Neutrophil (primary cell): ENCODE measurements around the gene MSANTD4.

Experiments used
- H3K27ac ChIP-seq: fragments of 200-600 bp; sonication (generic); 2 replicates; pipeline ENCODE4 v1.5.1; 2016; ENCODE audit warnings: mild to moderate bottlenecking, moderate library complexity
- H3K27me3 ChIP-seq: fragments of 200-600 bp; sonication (generic); 2 replicates; pipeline ENCODE4 v1.6.0; 2016; ENCODE audit warnings: mild to moderate bottlenecking
- H3K36me3 ChIP-seq: fragments of 200-600 bp; sonication (generic); 2 replicates; pipeline ENCODE4 v1.5.1; 2017
- H3K4me1 ChIP-seq, 2 experiments: fragments of 200-600 bp in 1 of 2; sonication (generic) in 1 of 2; 1 replicate in 1 of 2; 2 replicates in 1 of 2; pipeline versions ENCODE4 v1.5.1 to v1.6.1; 2013 to 2016; ENCODE audit warnings: low read depth in 1 of 2, low read length in 1 of 2, mild to moderate bottlenecking in 1 of 2, moderate library complexity in 1 of 2; ENCODE audit not compliant: control insufficient read depth in 1 of 2, insufficient read depth in 1 of 2
- H3K4me3 ChIP-seq, 2 experiments: fragments of 200-600 bp in 1 of 2; sonication (generic) in 1 of 2; 1 replicate in 1 of 2; 2 replicates in 1 of 2; pipeline ENCODE4 v1.5.1; 2013 to 2016; ENCODE audit warnings: low read depth in 1 of 2, low read length in 1 of 2, mild to moderate bottlenecking in 1 of 2, moderate library complexity in 1 of 2
- H3K9me3 ChIP-seq: fragments of 200-600 bp; sonication (generic); 2 replicates; pipeline ENCODE4 v1.5.1; 2016
- CTCF ChIP-seq: fragments of 200-600 bp; sonication (generic); IDR thresholded peaks from 2 replicates; pipeline ENCODE4 v1.5.1; 2016; ENCODE audit warnings: antibody characterized with exemption

The MSANTD4 gene

DNA sequence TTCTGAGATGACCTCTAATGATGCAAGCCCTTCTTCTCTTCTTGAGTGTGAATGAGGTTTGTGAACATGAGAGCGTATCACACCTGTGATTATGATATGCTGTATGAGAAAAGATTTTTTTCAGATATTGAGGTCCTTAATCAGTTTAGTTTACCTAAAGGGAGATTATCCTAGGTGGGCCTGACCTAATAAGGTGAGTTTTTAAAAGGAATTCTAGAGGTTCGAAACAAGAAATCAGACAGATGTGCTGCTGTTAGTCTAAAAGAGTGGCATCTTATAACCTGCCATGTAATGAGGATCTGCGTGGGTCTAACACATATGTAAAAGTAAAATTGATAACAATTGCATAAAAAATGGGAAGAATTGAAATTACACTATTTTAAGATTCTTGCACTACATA, 33.8 kb downstream of the MSANTD4 start:
- no peak overlapping the region for H3K4me3 ChIP-seq
- no peaks in the 10 kb centered on the region for H3K4me1 ChIP-seq
- no peak overlapping the region for H3K27ac ChIP-seq
- no peaks in the 10 kb centered on the region for H3K9me3 ChIP-seq
- no peak for TF ChIP-seq CTCF
- no peaks in the 10 kb centered on the region for H3K36me3 ChIP-seq
- H3K27me3 ChIP-seq, result no peaks in the 10 kb centered on the region

DNA sequence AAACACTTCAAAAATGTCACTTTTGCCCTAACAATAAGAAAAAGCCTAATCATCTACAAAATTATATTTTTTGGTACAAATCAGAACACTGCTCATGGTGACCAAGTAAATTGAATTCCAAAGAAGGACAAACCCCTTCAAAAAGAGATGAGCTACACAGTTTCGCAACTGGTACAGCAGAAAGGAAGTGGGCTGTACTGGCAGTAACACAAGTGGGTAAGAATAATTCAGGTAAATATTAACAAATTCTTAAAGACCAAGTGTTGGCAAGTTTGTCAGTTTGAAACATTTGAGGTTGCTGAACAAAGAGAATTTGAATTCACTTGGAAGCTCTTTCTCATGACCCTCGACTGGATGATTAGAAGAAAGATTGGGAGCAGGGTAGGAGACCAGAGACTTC, 35.5 kb downstream of the MSANTD4 start:
- no peak for TF ChIP-seq CTCF
- no peak overlapping the region for H3K4me3 ChIP-seq
- no peak overlapping the region for H3K27ac ChIP-seq
- no peaks in the 10 kb centered on the region for H3K36me3 ChIP-seq
- H3K27me3 ChIP-seq, result no peaks in the 10 kb centered on the region
- no peaks in the 10 kb centered on the region for H3K9me3 ChIP-seq
- H3K4me1 ChIP-seq, result no peaks in the 10 kb centered on the region

GRCh38 chr11:105979997-105980703, 41.9 kb downstream of the MSANTD4 start:
- Histone ChIP-seq H3K9me3 (no peaks in the 10 kb centered on the region), H3K4me3 (no peak overlapping the region), H3K27ac (no peak overlapping the region), H3K36me3 (no peaks in the 10 kb centered on the region), H3K27me3 (no peaks in the 10 kb centered on the region), H3K4me1 (no peaks in the 10 kb centered on the region)
- TF ChIP-seq CTCF, result no peak

DNA sequence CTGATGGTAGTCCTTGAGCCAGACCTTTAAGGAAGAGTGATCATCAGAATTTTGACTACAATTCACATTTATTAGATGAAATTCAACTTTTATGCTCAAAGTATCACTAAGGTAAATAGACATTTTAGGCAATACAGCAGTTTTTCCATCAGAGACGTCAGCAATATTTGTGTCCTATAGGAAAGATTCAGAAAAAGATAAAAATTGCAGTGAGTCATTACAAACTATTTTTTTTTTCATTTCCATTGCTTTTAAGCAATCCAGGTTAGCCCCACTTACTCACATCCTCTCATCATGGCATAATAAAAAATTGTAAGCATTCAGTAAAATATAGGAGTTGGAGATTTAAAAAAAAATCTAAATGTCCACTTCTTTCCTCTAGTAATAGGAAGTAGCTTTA, 46.9 kb downstream of the MSANTD4 start:
- Histone ChIP-seq H3K27me3 (no peaks in the 10 kb centered on the region), H3K27ac (no peak overlapping the region), H3K9me3 (no peaks in the 10 kb centered on the region), H3K4me3 (no peak overlapping the region), H3K4me1 (no peaks in the 10 kb centered on the region), H3K36me3 (no peaks in the 10 kb centered on the region)
- TF ChIP-seq CTCF, result no peak

DNA sequence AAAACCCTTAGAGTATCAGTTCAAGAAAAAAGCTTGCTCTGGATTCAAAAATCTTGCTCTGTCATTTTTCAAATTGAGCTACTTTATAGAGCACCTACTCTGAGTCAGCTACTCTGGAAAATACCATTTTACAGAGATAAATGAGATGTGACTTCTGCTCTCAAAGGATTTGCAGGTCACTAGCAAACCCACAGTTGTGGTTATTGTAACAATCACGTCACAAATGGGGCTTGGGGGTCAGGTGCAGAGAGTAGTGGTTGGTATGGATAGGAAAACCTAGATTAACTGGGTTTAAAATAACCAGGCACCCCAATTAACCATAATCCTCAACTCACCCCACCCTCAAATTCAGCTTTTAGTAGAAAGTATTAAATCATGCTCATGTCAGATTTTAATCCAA, 52.3 kb downstream of the MSANTD4 start:
- no peaks in the 10 kb centered on the region for H3K9me3 ChIP-seq
- H3K36me3 ChIP-seq, result no peaks in the 10 kb centered on the region
- no peak for TF ChIP-seq CTCF
- H3K27me3 ChIP-seq, result no peaks in the 10 kb centered on the region
- no peak overlapping the region for H3K27ac ChIP-seq
- no peak overlapping the region for H3K4me3 ChIP-seq
- no peaks in the 10 kb centered on the region for H3K4me1 ChIP-seq
